ENCODE measurements around the gene CAPN5.
"Not testable (repeated sequence)": the region's sequence is repeated elsewhere in the genome, so short reads cannot be mapped to it uniquely, and the experiment has no call there.

CAPN5 gene

GRCh38 chr11:77066229-77067042 is at the start of gene CAPN5:
CAPN5 (plus strand) TSS chr11:77066971; CDS start chr11:77084887, 17,916 bp downstream.
- peak; percentile 90 for DNase-seq

- DNase-seq = not testable (repeated sequence)
These were observed 48.3 kb upstream of the CAPN5 start for GRCh38 chr11:77018396-77018924.

DNA sequence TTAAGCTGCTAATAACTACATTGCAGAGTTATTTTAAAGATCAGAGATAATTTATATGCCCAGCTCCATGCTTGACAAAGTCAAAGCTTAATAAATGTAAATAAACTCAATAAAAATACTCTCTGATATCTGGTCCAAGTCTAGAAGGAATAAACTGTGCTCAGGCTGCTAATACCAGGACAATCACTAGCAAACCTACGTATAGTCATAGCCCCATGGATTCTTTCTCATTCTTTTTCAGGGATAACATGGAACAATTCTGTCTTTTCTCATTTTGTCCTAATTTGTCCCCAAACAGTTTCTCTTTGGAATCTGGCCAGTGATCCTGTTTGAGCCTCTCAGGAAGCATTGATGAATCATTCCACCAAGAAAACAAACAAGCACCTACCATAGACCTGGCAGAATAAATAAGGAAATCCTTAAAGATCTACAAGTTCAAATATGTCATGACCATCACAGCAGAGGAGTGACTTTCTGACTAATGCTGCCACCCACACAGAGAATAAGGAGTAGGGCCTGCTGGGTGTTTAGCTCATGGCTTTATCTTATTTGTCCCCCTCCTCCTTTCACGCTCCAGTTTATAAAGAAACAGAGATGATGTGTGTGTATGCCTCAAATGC is 46.7 kb upstream of the CAPN5 start:
- no peak for DNase-seq

GRCh38 chr11:77020734-77021133 is 46.0 kb upstream of the CAPN5 start:
- DNase-seq = no peak

DNA sequence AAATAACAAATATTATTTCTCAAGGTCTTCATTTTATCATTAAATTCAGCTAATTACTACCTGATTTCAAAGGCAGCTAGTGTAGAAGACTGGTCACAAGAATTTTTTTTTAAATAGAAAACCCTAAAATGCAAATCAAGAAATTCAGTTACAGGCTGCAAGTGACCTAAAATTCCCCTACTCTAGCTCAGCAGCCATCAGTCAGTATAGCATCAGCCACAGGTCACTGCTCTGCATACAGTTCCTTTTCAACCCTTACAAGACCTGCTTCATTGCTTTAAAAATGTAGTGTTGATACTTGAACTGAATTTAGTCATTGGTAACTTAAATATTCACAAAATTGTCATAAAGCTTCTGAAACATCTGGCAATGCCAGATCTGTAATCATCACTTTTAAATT is 42.0 kb upstream of the CAPN5 start:
- no peak for DNase-seq

DNA sequence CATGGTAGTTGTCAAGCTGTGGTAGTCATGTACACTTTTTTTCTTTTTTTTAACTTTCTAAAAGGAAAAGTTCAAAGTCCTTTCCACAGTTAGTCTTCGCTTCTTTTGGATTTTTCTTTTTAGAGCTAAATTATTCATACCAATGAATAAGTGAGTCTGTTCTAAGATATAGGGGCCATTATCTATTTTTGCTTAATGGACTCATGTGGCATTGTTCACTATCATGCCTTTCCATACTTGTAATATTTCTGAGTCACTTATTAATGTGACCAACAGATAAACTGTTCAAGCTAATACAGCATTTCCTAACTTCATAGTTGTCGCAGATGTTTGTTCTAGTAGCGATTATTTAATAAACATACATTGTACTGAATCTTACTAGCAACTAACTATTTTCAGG is 40.5 kb upstream of the CAPN5 start:
- DNase-seq = peak; percentile 82

DNA sequence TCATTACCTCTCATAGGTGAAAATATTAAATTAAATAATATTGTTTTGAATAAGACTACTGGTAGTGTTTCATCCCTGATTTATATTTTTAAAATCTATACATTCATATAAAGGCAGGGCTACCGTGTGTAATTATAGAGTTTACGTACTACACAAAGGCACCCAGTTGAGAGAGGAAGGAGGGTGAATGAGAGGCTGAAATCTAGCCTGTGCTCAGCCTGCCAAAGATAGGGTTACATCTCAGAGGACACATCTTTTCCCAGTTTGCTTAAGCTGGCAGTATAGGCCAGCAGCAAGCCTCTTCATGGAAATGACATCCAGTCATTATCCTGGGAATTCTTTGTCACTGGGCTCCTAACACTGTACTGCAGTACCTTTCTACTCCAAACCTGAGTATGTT is 40.0 kb upstream of the CAPN5 start:
- no peak for DNase-seq

DNA sequence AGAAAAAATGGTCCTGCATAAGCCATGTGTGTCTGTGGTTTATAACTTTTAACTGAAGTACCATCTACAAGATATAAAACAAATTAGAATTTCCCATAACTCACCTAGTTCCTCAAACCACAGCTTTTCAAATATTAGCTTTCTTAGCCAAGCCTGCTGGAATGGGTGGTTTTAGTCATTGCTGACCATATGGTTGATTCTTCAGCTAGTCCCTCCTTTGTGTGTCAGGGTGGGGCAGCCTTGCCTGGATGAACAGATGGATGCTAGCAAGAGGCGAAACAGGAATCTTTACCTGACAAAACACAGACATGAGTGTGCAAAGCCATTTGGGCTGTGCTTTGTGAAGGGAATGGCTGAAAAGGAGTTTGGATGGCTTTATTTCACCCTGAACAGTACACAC is 39.5 kb upstream of the CAPN5 start:
- DNase-seq = no peak

DNA sequence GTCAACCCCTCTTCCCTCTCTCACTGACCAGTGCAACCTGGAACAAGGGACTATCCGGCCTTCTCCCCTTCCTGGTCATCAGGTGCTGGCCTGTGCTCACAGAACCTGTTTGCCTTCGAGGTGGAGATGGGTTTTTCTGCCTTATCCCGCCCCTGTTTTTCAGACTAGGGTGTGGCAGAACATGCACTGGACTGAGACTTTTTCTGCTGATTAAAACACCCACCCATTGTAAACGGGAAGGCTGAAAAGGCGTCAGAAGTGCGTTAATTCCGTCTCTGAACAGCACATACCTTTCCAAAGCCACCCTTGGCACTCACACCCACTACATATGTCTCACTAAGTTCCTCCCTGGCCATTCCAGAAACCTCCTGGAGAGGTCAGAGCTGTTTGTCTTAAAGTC is 36.9 kb upstream of the CAPN5 start:
- DNase-seq = peak; percentile 33

DNA sequence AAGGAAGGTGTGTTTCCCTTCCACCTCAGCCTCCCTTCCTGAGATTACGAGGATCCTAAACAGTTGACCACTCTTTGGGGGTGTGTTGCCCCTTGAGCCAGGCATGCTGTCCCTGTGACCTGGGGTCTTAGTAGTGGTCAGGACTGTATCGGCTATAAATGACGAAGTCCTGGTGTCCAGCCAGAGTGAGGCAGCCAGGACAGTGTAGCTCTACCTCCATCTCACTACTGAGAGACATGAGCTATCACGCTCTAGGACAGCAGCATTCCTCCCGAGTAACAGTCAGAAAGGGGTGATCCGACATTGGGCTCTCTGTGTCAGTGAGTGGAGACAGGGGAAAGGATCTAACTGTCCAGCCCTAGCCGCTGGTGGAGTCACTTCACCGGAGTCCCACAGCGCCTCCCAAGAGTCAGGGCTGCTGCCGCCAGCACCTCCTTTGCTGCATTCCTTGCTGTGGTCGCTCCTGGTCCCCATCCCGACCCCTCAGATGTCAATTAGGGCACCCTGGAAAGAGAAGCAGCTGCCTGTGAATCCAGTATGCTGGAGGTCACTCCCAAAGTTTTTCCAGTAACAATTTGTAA is 35.8 kb upstream of the CAPN5 start:
- no peak for DNase-seq

- no peak for DNase-seq
These were observed 35.2 kb upstream of the CAPN5 start for GRCh38 chr11:77031599-77031998.

- DNase-seq = no peak
These were observed 31.7 kb upstream of the CAPN5 start for GRCh38 chr11:77035039-77035438.

DNA sequence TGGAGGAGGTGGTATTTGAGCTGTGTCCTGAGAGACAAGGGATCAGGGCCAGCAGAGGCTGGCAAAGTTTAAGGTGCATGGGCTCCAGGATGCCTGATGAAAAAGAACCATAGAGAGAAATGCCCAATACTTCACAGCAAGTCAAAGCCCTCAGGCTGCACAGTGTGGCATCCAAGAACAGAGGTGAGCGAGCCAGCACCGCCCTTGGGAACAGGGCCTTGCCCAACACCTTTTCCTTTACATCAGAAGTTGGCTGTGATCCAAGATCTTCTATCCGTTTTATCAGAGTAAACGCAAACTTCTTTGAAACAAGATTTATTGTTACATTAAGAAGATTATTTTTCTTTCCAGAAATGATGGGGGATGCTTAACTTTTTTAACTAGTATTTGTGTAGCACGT is 31.2 kb upstream of the CAPN5 start:
- no peak for DNase-seq

- no peak for DNase-seq
These were observed 30.4 kb upstream of the CAPN5 start for GRCh38 chr11:77036398-77036797.

- DNase-seq = no peak
These were observed 29.7 kb upstream of the CAPN5 start for GRCh38 chr11:77037057-77037456.

- DNase-seq = no peak
These were observed 28.5 kb upstream of the CAPN5 start for GRCh38 chr11:77038029-77038824.

- no peak for DNase-seq
These were observed 27.9 kb upstream of the CAPN5 start for GRCh38 chr11:77038825-77039326.

DNA sequence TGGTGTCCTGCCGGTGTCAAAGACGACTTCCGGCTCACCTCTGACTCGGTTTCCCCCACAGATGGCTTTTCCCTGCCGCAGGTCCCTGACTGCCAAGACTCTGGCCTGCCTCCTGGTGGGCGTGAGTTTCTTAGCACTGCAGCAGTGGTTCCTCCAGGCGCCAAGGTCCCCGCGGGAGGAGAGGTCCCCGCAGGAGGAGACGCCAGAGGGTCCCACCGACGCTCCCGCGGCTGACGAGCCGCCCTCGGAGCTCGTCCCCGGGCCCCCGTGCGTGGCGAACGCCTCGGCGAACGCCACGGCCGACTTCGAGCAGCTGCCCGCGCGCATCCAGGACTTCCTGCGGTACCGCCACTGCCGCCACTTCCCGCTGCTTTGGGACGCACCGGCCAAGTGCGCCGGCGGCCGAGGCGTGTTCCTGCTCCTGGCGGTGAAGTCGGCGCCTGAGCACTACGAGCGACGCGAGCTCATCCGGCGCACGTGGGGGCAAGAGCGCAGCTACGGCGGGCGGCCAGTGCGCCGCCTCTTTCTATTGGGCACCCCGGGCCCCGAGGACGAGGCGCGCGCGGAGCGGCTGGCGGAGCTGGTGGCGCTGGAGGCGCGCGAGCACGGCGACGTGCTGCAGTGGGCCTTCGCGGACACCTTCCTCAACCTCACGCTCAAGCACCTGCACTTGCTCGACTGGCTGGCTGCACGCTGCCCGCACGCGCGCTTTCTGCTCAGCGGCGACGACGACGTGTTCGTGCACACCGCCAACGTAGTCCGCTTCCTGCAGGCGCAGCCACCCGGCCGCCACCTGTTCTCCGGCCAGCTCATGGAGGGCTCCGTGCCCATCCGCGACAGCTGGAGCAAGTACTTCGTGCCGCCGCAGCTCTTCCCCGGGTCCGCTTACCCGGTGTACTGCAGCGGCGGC is 27.0 kb upstream of the CAPN5 start:
- DNase-seq = peak; percentile 62

DNA sequence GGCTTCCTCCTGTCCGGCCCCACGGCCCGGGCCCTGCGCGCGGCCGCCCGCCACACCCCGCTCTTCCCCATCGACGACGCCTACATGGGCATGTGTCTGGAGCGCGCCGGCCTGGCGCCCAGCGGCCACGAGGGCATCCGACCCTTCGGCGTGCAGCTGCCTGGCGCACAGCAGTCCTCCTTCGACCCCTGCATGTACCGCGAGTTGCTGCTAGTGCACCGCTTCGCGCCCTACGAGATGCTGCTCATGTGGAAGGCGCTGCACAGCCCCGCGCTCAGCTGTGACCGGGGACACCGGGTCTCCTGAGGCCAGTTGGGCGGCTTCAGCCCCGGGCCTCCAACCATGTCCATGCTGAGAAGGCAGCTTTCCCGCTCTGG is 26.4 kb upstream of the CAPN5 start:
- DNase-seq = no peak

DNA sequence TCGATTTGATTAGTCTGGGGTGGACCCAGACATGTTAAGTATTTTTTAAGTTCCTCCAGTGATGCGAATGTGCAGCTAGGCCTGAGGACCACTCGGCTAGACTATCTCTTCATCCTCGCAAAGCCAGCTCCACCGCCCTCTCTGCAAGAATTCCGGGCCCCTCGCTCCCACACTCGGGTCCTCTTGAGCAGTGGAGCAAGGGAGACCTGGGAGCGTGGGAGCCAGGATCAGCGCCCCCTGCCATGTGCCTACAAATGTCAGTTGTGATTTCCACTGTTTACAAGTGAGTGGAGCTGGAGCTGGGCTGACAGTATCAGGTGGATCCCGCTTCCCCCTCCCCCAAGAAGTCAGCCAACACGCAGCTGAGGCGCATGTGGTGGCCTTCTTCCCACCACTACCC is 25.9 kb upstream of the CAPN5 start:
- no peak for DNase-seq

DNA sequence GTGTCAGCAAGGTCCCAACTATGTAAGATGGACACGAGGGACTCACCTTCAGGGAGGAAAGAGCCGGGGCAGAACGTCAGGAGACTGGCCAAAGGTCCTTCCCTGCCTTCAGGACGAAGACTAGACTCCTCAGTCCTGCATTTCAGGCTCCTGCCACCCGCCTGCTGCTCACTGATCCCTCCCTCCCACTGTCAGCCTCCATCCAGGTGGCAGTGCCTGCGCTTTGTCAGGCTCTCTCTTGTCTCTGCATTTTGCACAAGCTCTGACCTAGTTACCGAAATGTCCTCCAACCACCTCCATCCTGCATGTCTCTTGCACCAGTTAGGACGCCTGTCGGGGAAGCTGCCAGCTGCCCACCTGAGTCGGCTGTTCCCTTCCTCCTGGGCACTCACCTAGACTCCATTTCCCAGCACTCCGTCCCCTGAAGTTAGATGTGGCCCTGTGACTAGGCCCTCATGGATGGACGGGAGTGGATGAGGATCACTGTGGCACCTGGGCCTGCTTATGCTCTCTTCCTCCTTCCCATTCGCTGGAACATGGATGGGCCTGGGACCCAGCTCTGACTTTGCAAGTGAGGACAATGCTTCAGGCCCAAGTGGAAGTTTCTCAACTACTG is 24.6 kb upstream of the CAPN5 start:
- no peak for DNase-seq
